Epithelial cell of proximal tubule (primary cell): ENCODE measurements around the gene STMP1. TPM values are rescaled to one million over a fixed set of nuclear protein-coding genes. Genes with fewer than 3 reads are reported as not detected.

Experiments
- DNase-seq: peaks from one replicate; pipeline ENCODE4 v3.0.0-alpha.2; 2011; ENCODE audit warnings: low read depth
- H3K4me3 ChIP-seq: 2 replicates; pipeline ENCODE4 v1.5.1; 2011; ENCODE audit warnings: low read depth, mild to moderate bottlenecking, low read length
- total RNA-seq: library from RNA; depleted of rRNA; stranded (reverse); fragments of >200 nt; gene quantifications from 2 replicates; pipeline ENCODE4 v1.2.3, GENCODE V29; 2015
- TF ChIP-seq, protein P1 (sequence below): conservative IDR thresholded peaks from 2 replicates; pipeline ENCODE4 v1.5.1; 2012; ENCODE audit warnings: low read depth, mild to moderate bottlenecking, low read length

Gene STMP1
- total RNA-seq, 1 donor from 2014 or later, result 17.1 TPM

DNA sequence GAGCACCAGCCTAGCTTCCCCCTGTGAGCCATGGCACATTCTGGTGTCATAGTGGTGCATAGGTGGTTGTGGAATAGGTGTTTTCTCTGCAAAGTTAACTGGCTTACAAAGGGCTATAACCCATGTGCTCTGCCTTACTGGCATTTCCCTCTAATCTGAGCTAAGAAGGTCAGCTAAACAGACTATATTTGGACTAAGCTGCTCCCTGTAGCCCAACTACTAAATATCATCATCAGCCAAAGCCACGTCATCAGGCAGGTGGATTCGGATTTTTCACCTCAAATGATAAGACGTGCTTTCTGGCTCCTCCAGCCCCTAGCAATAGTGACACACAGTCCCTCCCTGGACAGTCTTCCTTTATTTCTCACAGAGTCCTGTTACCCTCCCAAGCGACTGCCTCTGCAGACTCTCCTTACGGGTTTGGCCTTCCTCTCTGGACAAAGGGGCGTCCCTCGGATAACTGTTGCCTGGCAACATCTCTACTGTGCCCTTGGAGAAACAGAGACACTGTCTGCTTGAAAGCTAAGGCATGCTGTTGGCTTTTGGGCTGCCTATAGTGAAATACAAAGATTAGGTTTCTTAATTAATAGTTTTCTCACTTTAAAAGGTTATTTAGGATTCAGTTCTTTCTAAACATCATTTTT lies 56.6 kb downstream of the STMP1 start:
- TF ChIP-seq, protein P1, sequence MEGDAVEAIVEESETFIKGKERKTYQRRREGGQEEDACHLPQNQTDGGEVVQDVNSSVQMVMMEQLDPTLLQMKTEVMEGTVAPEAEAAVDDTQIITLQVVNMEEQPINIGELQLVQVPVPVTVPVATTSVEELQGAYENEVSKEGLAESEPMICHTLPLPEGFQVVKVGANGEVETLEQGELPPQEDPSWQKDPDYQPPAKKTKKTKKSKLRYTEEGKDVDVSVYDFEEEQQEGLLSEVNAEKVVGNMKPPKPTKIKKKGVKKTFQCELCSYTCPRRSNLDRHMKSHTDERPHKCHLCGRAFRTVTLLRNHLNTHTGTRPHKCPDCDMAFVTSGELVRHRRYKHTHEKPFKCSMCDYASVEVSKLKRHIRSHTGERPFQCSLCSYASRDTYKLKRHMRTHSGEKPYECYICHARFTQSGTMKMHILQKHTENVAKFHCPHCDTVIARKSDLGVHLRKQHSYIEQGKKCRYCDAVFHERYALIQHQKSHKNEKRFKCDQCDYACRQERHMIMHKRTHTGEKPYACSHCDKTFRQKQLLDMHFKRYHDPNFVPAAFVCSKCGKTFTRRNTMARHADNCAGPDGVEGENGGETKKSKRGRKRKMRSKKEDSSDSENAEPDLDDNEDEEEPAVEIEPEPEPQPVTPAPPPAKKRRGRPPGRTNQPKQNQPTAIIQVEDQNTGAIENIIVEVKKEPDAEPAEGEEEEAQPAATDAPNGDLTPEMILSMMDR, result no peak
- DNase-seq, result no peak
- H3K4me3 ChIP-seq, result no peak overlapping the region

DNA sequence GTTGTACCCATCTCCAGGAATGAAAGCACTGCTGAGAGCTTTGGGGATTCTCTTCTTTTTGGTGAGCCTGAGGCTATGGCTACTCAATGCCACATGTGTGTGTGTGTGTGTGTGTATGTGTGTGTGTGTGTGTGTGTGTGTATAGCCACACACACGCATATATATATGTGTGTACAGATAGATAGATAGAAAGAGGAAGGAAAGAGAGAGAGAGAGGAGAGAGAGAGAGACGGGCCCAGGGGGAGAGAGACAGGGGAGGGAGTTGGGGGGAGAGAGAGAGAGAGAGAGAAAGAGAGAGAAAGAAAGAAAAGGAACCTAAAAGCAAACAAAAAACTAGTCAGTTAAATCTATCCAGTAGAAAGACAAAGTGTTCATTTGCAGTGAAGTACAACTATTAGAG lies 57.4 kb downstream of the STMP1 start:
- TF ChIP-seq, protein P1, result no peak
- DNase-seq, result no peak
- H3K4me3 ChIP-seq, result no peak overlapping the region

DNA sequence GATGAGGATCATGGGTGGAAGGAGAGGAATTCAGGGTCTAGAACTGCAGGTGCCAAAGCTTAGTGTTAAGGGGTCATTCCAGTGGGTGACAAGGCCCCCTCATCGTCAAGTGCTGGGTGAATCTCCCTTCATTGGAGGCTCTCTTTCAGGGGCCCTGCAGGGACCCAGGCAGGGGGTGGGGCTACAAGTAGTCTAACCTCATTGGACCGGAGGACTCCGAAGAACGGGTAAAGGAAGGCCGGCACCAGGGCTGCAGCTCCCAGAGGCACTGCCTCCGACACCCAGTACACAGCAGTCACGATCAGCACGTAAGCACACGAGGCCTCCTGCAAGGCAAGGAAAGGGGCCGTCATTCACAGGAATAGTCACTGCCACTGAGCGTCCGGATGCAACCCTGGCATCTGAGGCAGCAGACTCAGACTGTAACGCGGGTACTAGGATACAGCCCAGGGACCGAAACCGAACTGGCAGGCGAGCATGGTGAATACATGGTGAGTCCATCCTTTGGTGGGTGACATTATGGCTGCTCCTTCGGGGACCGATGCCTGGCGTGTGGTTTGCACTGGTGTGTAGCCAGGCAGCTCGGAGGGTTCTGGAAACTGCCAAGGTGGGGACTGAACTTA lies 59.0 kb downstream of the STMP1 start:
- no peak overlapping the region for H3K4me3 ChIP-seq
- TF ChIP-seq, protein P1, result no peak
- DNase-seq, result no peak

DNA sequence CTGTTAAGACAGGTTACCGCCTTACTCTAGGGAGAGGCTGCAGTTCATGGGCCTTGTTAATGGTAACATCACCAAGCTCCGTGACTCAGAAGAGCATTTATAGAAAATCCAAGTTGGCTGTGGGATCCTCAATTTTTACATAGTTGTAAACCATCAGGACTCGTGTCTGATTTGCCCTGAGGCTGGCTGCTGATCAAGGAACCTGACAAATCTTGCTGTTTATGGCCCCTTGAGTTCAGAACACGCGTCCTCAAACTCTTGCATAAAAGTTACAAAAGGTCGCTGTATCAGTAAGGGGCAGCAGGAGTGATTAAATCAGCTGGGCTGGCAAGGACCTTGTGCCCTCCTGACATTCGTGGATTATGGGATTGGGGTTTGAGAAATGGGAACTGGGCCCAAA lies 61.1 kb downstream of the STMP1 start:
- no peak for DNase-seq
- TF ChIP-seq, protein P1, result no peak
- H3K4me3 ChIP-seq, result no peak overlapping the region

Other genes with a start within 250 kb of the STMP1 start
- 9.4 and 10.4 TPM in 2 replicates for gene CNOT4, start 152.4 kb upstream of the STMP1 start, total RNA-seq
- 89.9 and 91.6 TPM in 2 replicates for gene NUP205, start 104.6 kb upstream of the STMP1 start, total RNA-seq
- gene SLC13A4, start 65.7 kb downstream of the STMP1 start, total RNA-seq, result not detected in 2 replicates
- not detected in 2 replicates for gene FAM180A, start 86.3 kb downstream of the STMP1 start, total RNA-seq